ENCODE measurements around the gene UPF3A.
A peak's percentile ranks its signal among the peaks of the same experiment; 100 is the strongest.
"Not testable (repeated sequence)": the region's sequence is repeated elsewhere in the genome, so short reads cannot be mapped to it uniquely, and the experiment has no call there.

The UPF3A gene

GRCh38 chr13:114309806-114310410 is 28.5 kb downstream of the UPF3A start:
- no peak for DNase-seq

- DNase-seq, result no peak
Measured at GRCh38 chr13:114310956-114311355, 29.6 kb downstream of the UPF3A start.

GRCh38 chr13:114311387-114311786 is 30.0 kb downstream of the UPF3A start:
- DNase-seq, result no peak

GRCh38 chr13:114311908-114312307 is 30.5 kb downstream of the UPF3A start:
- no peak for DNase-seq

- DNase-seq, result no peak
Measured at GRCh38 chr13:114313061-114313860, 31.9 kb downstream of the UPF3A start.

GRCh38 chr13:114314074-114314912 is 32.9 kb downstream of the UPF3A start, which contains the start of gene CHAMP1:
Gene CHAMP1, plus strand, starts transcription at chr13:114314503. Its CDS starts 9,340 bp downstream, at chr13:114323843.
- peak; percentile 98 for DNase-seq

GRCh38 chr13:114315074-114315785 is 33.8 kb downstream of the UPF3A start:
- DNase-seq, result no peak

- no peak for DNase-seq
Measured at GRCh38 chr13:114318624-114319023, 37.2 kb downstream of the UPF3A start.

GRCh38 chr13:114319441-114319913 is 38.1 kb downstream of the UPF3A start:
- DNase-seq, result no peak

GRCh38 chr13:114320065-114320464 is 38.7 kb downstream of the UPF3A start:
- DNase-seq, result no peak

GRCh38 chr13:114321256-114321655 is 39.9 kb downstream of the UPF3A start:
- no peak for DNase-seq

- DNase-seq, result no peak
Measured at GRCh38 chr13:114323349-114323748, 41.9 kb downstream of the UPF3A start.

- no peak for DNase-seq
Measured at GRCh38 chr13:114324334-114324733, 42.9 kb downstream of the UPF3A start.

GRCh38 chr13:114325729-114326128 is 44.3 kb downstream of the UPF3A start:
- DNase-seq, result no peak

- DNase-seq, result no peak
Measured at GRCh38 chr13:114328034-114328433, 46.6 kb downstream of the UPF3A start.

GRCh38 chr13:114328595-114328994 is 47.2 kb downstream of the UPF3A start:
- no peak for DNase-seq

- DNase-seq, result no peak
Measured at GRCh38 chr13:114330086-114330485, 48.7 kb downstream of the UPF3A start.

- DNase-seq, result not testable (repeated sequence)
Measured at GRCh38 chr13:114333881-114334280, 52.5 kb downstream of the UPF3A start.

- DNase-seq, result no peak
Measured at GRCh38 chr13:114334305-114335053, 53.1 kb downstream of the UPF3A start.

- not testable (repeated sequence) for DNase-seq
Measured at GRCh38 chr13:114336457-114336856, 55.1 kb downstream of the UPF3A start.

- DNase-seq, result no peak
Measured at GRCh38 chr13:114338959-114339358, 57.6 kb downstream of the UPF3A start.
